ENCODE results near the gene PDE6C. TPM values are rescaled to one million over a fixed set of nuclear protein-coding genes. Genes with fewer than 3 reads are reported as not detected.

PDE6C gene
- total RNA-seq, 1 donor from 2014 or later = not detected

GRCh38 chr10:93591065-93591808, 21.1 kb upstream of the PDE6C start:
- ATAC-seq (peak; percentile 39), DNase-seq (ENCODE audit: missing footprints) (no peak)
- intact Hi-C loops (cut with DNase I) = loop anchor here (1.0 kb wide), 1 partner anchor 37 kb away; no protein-coding TSS in a partner anchor

- intact Hi-C loops (cut with DNase I) = no loop called here
- no peak for ATAC-seq
- DNase-seq (ENCODE audit: missing footprints) = no peak
Observed at GRCh38 chr10:93593254-93593653, 19.1 kb upstream of the PDE6C start.

GRCh38 chr10:93593749-93594148, 18.6 kb upstream of the PDE6C start:
- ATAC-seq (no peak), DNase-seq (ENCODE audit: missing footprints) (no peak)
- intact Hi-C loops (cut with DNase I) = no loop called here

- ATAC-seq = no peak
- intact Hi-C loops (cut with DNase I) = no loop called here
- DNase-seq (ENCODE audit: missing footprints) = no peak
Observed at GRCh38 chr10:93594518-93594917, 17.8 kb upstream of the PDE6C start.

DNA sequence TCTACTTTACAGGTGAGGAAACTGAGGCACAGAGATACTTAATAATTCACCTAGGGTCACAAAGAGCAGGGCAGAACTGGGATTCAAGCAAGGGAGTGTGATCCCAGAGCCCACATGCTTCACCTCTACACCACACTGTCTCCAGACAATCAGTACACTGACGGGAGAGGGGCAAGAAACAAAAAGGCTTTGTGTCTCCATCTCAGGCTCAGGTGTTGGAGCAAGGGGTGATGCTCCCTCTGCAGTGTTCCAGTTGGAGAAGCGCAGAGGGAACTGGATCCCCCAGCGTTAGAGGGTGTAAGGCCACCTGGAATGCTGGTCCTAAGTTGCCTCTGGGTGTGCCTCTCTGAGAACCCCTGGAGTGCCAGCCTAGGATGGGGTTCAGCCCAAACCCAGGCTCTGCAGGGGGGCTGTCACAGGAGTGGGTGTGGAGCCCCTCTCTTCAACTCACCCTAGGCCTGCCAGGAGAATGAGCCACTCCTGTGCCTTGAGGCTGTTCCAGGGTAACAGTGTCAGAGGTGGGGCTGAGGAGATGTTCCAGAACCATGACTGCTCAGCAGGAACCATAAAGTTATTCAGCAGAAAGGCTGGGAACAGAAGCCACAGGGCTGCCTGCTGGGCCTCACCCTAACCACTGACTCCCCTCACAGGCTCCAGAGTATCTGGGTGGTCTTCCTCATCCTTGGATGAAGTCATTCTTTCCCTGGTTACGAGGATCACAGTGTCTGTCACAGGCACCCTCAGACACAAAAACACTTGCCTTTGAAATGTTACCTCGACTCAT, 16.8 kb upstream of the PDE6C start:
- no peak for ATAC-seq
- intact Hi-C loops (cut with DNase I) = no loop called here
- DNase-seq (ENCODE audit: missing footprints) = no peak

GRCh38 chr10:93596539-93596938, 15.8 kb upstream of the PDE6C start:
- ATAC-seq = no peak
- intact Hi-C loops (cut with DNase I) = no loop called here

DNA sequence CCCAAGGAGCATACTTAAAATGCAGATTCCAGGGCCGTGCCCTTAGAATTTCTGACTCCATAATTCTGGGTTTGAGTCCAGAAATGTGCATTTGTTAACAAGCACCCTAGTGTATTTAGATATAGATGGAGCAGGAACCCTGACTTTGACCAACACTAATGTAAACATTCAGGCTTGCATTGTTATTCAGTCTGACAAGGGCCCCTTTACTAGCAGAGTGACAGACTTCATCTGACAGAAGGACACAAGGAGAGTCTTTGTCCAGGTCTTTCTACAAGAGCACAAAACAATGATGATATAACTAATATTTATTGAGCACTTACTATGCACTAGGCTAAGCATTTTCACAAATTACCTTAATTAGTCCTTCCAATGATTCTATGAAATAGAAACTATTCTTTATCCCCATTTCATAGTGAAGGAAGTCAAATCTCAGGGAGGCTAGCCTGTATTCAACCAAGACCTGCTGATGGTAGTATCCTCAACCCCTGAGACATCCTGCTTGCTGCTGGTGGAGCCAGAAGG, 15.2 kb upstream of the PDE6C start:
- no peak for ATAC-seq
- intact Hi-C loops (cut with DNase I) = no loop called here
- DNase-seq (ENCODE audit: missing footprints) = no peak

More at GRCh38 chr10:93596539-93596938, 15.8 kb upstream of the PDE6C start:
- no peak for DNase-seq (ENCODE audit: missing footprints)

- DNase-seq (ENCODE audit: missing footprints) = no peak
- intact Hi-C loops (cut with DNase I) = no loop called here
- no peak for ATAC-seq
Observed at GRCh38 chr10:93598157-93598556, 14.2 kb upstream of the PDE6C start.

DNA sequence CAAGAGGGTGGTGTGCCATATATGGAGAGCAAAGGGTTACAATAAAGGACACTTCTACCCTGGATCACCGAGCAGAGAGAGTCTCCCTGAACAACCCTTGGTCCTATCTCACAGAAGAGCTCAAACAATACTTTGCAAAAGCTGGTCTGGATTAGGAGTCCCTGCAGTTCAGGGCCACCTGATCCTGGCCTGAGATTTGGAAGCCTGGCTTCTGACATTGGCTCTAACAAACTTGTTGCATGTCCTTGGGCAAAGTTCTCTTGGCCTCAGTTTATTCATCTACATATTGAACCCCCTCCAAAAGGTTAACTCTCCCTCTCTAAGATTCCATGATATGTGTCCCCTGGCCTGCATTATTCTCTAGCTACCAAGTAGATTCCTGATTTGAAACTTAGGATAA, 13.0 kb upstream of the PDE6C start:
- no peak for ATAC-seq
- no peak for DNase-seq (ENCODE audit: missing footprints)
- intact Hi-C loops (cut with DNase I) = no loop called here

GRCh38 chr10:93599778-93600177, 12.6 kb upstream of the PDE6C start:
- no peak for DNase-seq (ENCODE audit: missing footprints)
- no peak for ATAC-seq
- intact Hi-C loops (cut with DNase I) = no loop called here

- intact Hi-C loops (cut with DNase I) = no loop called here
- no peak for ATAC-seq
- DNase-seq (ENCODE audit: missing footprints) = no peak
Observed at GRCh38 chr10:93600446-93601145, 11.7 kb upstream of the PDE6C start.

GRCh38 chr10:93601146-93601773, 11.1 kb upstream of the PDE6C start, which contains the start of gene RBP4:
RBP4 (minus strand) TSS chr10:93601235; CDS start chr10:93601028, 207 bp downstream.
- no peak for DNase-seq (ENCODE audit: missing footprints)
- intact Hi-C loops (cut with DNase I) = no loop called here
- ATAC-seq = peak; percentile 31

GRCh38 chr10:93601774-93602162, 10.6 kb upstream of the PDE6C start:
- intact Hi-C loops (cut with DNase I) = no loop called here
- ATAC-seq = no peak
- DNase-seq (ENCODE audit: missing footprints) = no peak

- DNase-seq (ENCODE audit: missing footprints) (no peak), ATAC-seq (no peak)
- intact Hi-C loops (cut with DNase I) = no loop called here
Observed at GRCh38 chr10:93603023-93603422, 9.3 kb upstream of the PDE6C start.

DNA sequence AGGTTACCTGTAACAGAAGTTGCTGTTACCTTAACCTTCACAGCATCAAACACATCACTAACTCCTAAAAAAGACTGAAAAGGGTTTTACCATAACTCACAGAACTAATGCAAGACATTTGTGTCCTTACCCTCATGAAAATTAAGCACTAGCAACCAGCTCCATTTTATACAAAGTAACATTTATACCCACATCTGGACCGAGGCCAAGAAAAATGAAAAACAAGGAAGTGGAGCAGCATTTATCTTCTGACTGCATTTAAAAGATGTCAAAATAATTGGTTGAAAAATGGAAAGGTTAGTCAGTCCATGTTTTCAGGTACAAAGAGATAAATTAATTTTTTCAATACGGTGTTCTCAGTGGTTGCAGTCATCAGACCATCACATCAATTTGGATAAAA, 8.2 kb upstream of the PDE6C start:
- DNase-seq (ENCODE audit: missing footprints) (no peak), ATAC-seq (no peak)
- intact Hi-C loops (cut with DNase I) = no loop called here

- no peak for DNase-seq (ENCODE audit: missing footprints)
- ATAC-seq = no peak
- intact Hi-C loops (cut with DNase I) = no loop called here
Observed at GRCh38 chr10:93608421-93608820, 3.9 kb upstream of the PDE6C start.

DNA sequence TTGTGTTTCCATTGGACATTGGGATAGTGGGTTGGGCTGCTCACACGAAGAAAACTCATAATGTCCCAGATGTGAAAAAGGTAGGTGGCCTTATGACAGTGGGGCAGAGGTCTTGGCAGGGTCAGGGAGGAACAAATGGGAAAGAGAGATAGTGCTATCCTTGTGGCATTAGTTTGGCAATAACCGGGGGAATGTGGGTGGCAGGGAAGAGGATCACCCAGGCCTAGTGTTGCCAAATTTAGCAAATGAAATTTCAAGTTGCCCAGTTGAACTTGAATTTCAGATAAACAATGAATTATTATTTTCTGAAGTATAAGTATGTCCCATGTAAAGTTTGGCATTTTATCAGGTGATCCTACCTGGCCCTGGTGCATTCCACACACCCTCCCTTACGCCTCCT, 789 bp downstream of the PDE6C start:
- DNase-seq (ENCODE audit: missing footprints) (no peak), ATAC-seq (no peak)
- intact Hi-C loops (cut with DNase I) = no loop called here

DNA sequence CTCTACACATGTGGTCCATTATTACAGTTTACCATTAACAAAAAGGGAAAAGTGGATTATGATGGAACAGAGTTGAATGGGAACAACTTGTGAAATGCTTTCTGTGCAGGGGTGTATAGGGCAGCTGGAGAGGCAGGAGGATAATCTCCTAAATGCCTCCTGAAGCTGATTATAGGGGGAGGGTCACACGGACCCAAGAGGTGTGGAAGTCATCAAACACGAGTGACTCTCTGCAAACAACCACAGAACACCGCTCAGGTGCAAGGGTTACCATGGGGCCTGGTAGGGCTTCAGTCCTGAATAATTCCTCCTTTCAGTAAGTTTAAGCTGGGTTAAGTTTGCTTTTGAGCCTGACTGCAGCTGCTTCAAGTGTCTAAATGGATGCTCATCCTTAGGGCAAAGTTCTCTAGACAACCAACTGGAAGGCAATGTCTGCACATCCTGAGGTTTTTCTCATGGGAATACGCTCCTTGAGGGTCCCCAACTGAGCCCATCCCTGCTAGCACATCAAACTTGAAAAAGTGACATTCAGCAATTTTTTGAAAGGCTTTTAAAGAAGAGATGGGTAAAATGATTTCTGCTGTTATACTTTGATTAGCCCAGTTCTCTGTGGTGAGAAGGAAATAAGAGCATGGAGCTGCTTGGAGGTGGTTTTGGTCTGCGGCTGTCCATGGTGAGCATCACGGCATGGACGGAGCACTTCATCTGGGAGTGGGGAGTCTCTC, 1.9 kb downstream of the PDE6C start:
- ATAC-seq (no peak), DNase-seq (ENCODE audit: missing footprints) (no peak)
- intact Hi-C loops (cut with DNase I) = no loop called here

Data from Right ventricle myocardium inferior (tissue), 1 donor.